Nephron (organoid): Measurements from ENCODE around the gene MYL5.
A peak's percentile ranks its signal among the peaks of the same experiment; 100 is the strongest.

Source experiments
- H3K27ac Mint-ChIP-seq, 3 experiments: 2 replicates each; pipeline ENCODE4 v1.8.0; 2020; ENCODE audit warnings: mixed read lengths in 3 of 3, mild to moderate bottlenecking in 2 of 3, moderate library complexity in 1 of 3
- H3K27me3 Mint-ChIP-seq: 2 replicates; pipeline ENCODE4 v1.8.0; 2021; ENCODE audit warnings: low read depth, mild to moderate bottlenecking, moderate library complexity, mixed read lengths
- H3K36me3 Mint-ChIP-seq: 2 replicates; pipeline ENCODE4 v1.8.0; 2020; ENCODE audit warnings: low read depth, mixed read lengths
- H3K4me1 Mint-ChIP-seq: 2 replicates; pipeline ENCODE4 v1.8.0; 2020; ENCODE audit warnings: mixed read lengths
- H3K4me3 Mint-ChIP-seq, 3 experiments: 2 replicates each; pipeline ENCODE4 v1.8.0; 2020; ENCODE audit warnings: mild to moderate bottlenecking in 3 of 3, mixed read lengths in 3 of 3, moderate library complexity in 2 of 3
- H3K9me3 Mint-ChIP-seq: 2 replicates; pipeline ENCODE4 v1.8.0; 2020; ENCODE audit warnings: mixed read lengths
- TF ChIP-seq, protein P1 (sequence below), 3 experiments: fragments of 200-600 bp; sonication (generic); IDR thresholded peaks; one replicate each; pipeline ENCODE4 v1.5.0; 2021; ENCODE audit warnings: antibody characterized with exemption in 3 of 3; ENCODE audit not compliant: unreplicated experiment in 3 of 3

The MYL5 gene

GRCh38 chr4:651884-652642 is 22.3 kb upstream of the MYL5 start:
- Mint-ChIP-seq H3K9me3 (no peaks in the 10 kb centered on the region), H3K4me3 (no peak overlapping the region), H3K36me3 (no peaks in the 10 kb centered on the region)

DNA sequence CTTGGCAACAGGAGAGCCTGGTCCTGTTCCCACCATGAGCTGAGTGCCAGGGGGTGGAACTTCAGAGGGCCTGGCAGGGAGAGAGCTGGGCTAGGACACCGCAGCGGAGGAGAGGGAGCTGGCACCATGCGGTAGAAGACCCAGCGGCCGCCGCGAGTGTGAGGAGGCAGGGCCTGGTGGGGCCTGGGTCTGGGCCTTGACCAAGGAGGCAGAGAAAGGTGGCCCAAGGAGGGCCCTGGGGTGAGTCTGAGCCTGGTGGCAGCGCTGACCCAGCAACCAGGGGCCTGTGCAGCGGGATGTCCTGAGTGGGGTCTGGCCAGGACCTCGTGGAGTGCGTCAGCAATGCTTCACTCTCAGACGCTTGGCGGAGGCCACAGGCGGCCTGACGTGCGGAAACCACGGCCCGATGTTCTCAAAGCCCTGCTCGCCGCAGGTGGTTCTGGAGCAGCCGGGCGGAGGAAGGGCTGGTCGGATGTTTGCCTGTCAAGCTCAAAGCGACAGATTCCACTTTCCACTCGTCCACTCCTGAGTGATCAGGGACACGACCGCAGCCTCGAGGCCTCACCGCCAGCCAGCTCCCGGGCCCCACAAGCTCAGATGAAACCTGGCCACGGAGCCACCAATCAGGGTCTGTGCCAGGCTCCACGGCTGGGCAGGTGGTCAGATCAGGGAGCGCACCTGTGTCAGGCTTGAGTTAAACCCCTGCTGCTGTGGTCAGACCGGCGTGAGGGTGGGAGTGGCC is 21.1 kb upstream of the MYL5 start:
- no peaks in the 10 kb centered on the region for H3K36me3 Mint-ChIP-seq
- no peak overlapping the region for H3K4me3 Mint-ChIP-seq
- no peak overlapping the region for H3K27ac Mint-ChIP-seq
- TF ChIP-seq, protein P1, sequence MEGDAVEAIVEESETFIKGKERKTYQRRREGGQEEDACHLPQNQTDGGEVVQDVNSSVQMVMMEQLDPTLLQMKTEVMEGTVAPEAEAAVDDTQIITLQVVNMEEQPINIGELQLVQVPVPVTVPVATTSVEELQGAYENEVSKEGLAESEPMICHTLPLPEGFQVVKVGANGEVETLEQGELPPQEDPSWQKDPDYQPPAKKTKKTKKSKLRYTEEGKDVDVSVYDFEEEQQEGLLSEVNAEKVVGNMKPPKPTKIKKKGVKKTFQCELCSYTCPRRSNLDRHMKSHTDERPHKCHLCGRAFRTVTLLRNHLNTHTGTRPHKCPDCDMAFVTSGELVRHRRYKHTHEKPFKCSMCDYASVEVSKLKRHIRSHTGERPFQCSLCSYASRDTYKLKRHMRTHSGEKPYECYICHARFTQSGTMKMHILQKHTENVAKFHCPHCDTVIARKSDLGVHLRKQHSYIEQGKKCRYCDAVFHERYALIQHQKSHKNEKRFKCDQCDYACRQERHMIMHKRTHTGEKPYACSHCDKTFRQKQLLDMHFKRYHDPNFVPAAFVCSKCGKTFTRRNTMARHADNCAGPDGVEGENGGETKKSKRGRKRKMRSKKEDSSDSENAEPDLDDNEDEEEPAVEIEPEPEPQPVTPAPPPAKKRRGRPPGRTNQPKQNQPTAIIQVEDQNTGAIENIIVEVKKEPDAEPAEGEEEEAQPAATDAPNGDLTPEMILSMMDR (IDR thresholded peaks at IDR 0.05; ENCODE audit: unreplicated experiment in 3 of 3) = no peak
- no peaks in the 10 kb centered on the region for H3K9me3 Mint-ChIP-seq
- H3K4me1 Mint-ChIP-seq = peaks cover 15% of the 10 kb centered on the region
- H3K27me3 Mint-ChIP-seq = peaks cover 7% of the 10 kb centered on the region

More at GRCh38 chr4:651884-652642, 22.3 kb upstream of the MYL5 start:
- peak overlapping the region in 1 of 3 experiments; percentile 51 for H3K27ac Mint-ChIP-seq
- H3K27me3 Mint-ChIP-seq = peaks cover 7% of the 10 kb centered on the region
- TF ChIP-seq, protein P1 (IDR thresholded peaks at IDR 0.05; ENCODE audit: unreplicated experiment in 3 of 3) = no peak
- peaks cover 18% of the 10 kb centered on the region for H3K4me1 Mint-ChIP-seq

GRCh38 chr4:653831-654502 is 20.4 kb upstream of the MYL5 start:
- H3K27ac Mint-ChIP-seq = no peak overlapping the region
- H3K36me3 Mint-ChIP-seq = no peaks in the 10 kb centered on the region
- H3K4me3 Mint-ChIP-seq = no peak overlapping the region
- H3K4me1 Mint-ChIP-seq = peaks cover 8% of the 10 kb centered on the region
- TF ChIP-seq, protein P1 (IDR thresholded peaks at IDR 0.05; ENCODE audit: unreplicated experiment in 3 of 3) = no peak
- H3K9me3 Mint-ChIP-seq = no peaks in the 10 kb centered on the region
- peaks cover 7% of the 10 kb centered on the region for H3K27me3 Mint-ChIP-seq

GRCh38 chr4:654503-654845 is 19.9 kb upstream of the MYL5 start:
- Mint-ChIP-seq H3K4me3 (no peak overlapping the region), H3K27me3 (peaks cover 7% of the 10 kb centered on the region), H3K4me1 (peaks cover 5% of the 10 kb centered on the region), H3K9me3 (no peaks in the 10 kb centered on the region), H3K27ac (no peak overlapping the region), H3K36me3 (no peaks in the 10 kb centered on the region)
- TF ChIP-seq, protein P1 (IDR thresholded peaks at IDR 0.05; ENCODE audit: unreplicated experiment in 3 of 3) = no peak

DNA sequence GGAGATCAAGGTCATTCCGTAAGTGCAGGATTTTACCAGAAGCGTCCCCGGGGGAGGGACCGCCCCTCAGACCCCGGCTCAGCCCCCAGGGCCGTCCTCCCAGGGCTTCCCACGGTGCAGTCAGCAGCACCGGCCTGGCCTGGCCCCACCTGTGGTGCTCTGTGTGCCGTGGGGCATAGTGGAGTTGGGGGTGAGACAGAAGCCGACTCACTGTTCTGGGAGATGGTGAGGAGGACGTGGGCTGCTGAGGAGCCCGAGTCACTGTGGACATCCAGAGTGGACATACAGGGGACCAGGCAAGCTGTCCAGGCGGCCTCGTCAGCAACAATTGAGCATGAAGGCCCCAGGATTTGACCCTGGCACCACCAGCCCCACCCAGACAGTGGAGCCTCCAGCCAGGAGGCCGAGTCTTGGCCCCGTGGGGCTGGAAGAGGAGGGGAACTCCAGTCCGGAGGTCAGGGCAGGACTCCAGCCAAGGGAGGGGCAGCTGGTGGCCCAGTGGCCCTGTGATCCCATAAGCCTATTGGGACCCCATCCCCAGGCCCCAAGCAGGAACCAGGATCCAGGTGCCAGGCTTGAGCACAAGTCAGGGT is 19.4 kb upstream of the MYL5 start:
- H3K4me3 Mint-ChIP-seq = no peak overlapping the region

More for the DNA sequence above, 19.4 kb upstream of the MYL5 start:
- peaks cover 5% of the 10 kb centered on the region for H3K4me1 Mint-ChIP-seq
- peaks cover 3% of the 10 kb centered on the region for H3K36me3 Mint-ChIP-seq
- H3K9me3 Mint-ChIP-seq = no peaks in the 10 kb centered on the region
- peaks cover 7% of the 10 kb centered on the region for H3K27me3 Mint-ChIP-seq
- TF ChIP-seq, protein P1 (IDR thresholded peaks at IDR 0.05; ENCODE audit: unreplicated experiment in 3 of 3) = no peak
- no peak overlapping the region for H3K27ac Mint-ChIP-seq
